Prostate gland (tissue), 2 donors: ENCODE data around the gene IL36B.

ENCODE experiments used
- CTCF ChIP-seq, 4 experiments: fragments of 200-600 bp in 2 of 4; fragments of 450-650 bp in 2 of 4; sonication (generic) in 2 of 4; IDR thresholded peaks; 1 replicate in 3 of 4; 2 replicates in 1 of 4; pipeline ENCODE4 v1.5.1; 2016 to 2019; ENCODE audit warnings: antibody characterized with exemption in 4 of 4, mild to moderate bottlenecking in 2 of 4, moderate library complexity in 2 of 4
- POLR2A ChIP-seq: fragments of 450-650 bp; IDR thresholded peaks from one replicate; pipeline ENCODE4 v1.6.1; 2016; ENCODE audit warnings: antibody characterized with exemption, mild to moderate bottlenecking

DNA sequence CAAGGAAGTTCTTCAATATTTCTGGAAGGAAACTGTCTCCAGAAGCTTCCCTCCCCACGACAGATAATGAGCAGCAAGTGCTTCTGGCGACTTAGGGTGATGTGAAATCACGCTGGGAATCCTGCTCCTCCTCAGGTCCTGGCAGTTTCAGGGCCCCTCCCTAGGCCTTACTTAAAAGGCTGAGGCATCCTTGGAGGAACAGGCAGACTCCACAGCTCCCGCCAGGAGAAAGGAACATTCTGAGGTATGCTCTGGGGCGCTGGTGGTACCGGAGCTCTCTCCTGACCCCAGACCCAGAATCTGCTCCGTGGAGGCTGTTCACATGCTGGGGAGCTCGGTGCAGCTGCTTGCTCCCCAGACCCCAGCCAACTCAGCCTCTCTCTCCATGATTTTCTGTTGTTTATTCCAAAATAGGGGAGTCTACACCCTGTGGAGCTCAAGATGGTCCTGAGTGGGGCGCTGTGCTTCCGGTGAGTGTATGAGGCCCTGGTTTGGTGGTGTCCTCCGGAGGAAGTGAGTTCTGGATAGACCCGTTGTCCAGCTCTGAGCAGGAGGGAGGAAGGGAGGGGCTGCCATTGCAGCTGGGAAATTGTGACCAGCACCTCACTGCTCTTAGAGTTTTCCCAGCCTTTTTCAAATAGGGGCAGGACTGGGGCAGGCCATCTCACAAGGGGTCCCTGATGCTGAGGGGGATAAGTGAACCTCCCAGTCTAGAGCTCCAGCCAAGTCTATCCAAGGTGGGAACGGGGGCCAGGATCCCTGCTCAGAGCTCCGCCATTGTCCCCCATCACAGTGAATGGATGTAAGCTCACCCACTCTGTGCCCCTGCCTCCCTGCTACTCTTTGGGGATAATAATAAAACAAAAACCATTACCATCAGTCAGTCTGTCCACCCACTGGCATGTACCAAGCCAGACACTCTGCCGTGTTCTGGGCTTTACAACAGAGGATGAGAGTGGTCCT lies 6.6 kb upstream of the IL36B start, which contains the start of gene IL36RN:
- TF ChIP-seq CTCF (IDR thresholded peaks at IDR 0.05) = no peak
- no peak for TF ChIP-seq POLR2A
